Sigmoid colon (tissue), 7 donors: Measurements from ENCODE around the gene CCDC91. TPM values are rescaled to one million over a fixed set of nuclear protein-coding genes. Genes with fewer than 3 reads are reported as not detected.

Experiments used
- DNase-seq: peaks from one replicate; pipeline ENCODE4 v3.0.0-alpha.2; 2019
- H3K27ac ChIP-seq, 4 donors: fragments of 200-600 bp; sonication (generic); one replicate each; pipeline ENCODE4 v1.5.1; 2016 to 2019; ENCODE audit warnings: mild to moderate bottlenecking in 1 of 4
- H3K27me3 ChIP-seq, 3 donors: fragments of 200-600 bp; sonication (generic); one replicate each; pipeline ENCODE4 v1.5.1; 2019; ENCODE audit warnings: mild to moderate bottlenecking in 1 of 3
- H3K36me3 ChIP-seq, 4 donors: fragments of 200-600 bp; sonication (generic); one replicate each; pipeline ENCODE4 v1.5.1; 2016 to 2019
- H3K4me1 ChIP-seq, 4 donors: fragments of 200-600 bp; sonication (generic); one replicate each; pipeline ENCODE4 v1.5.1; 2017 to 2019
- H3K4me3 ChIP-seq, 4 donors: fragments of 200-600 bp; sonication (generic); one replicate each; pipeline ENCODE4 v1.5.1; 2017 to 2019; ENCODE audit warnings: mild to moderate bottlenecking in 2 of 4, moderate library complexity in 1 of 4
- H3K9me3 ChIP-seq, 4 donors: fragments of 200-600 bp in 3 of 4; sonication (generic) in 3 of 4; one replicate each; pipeline versions ENCODE4 v1.5.1 to v1.6.1; 2013 to 2019
- EP300 ChIP-seq, 4 donors: sonication (generic); formaldehyde crosslinking; IDR thresholded peaks; one replicate each; pipeline ENCODE4 v1.6.1; 2017; ENCODE audit warnings: antibody characterized with exemption in 4 of 4
- POLR2A ChIP-seq, 2 donors: fragments of 450-650 bp; IDR thresholded peaks; one replicate each; pipeline ENCODE4 v1.6.1; 2016; ENCODE audit warnings: antibody characterized with exemption in 2 of 2, mild to moderate bottlenecking in 2 of 2, moderate library complexity in 2 of 2
- POLR2AphosphoS5 ChIP-seq, 4 donors: sonication (generic); formaldehyde crosslinking; IDR thresholded peaks; one replicate each; pipeline ENCODE4 v1.6.1; 2017; ENCODE audit warnings: antibody characterized with exemption in 4 of 4
- WGBS, 2 donors: extraction: QIAGEN DNeasy Blood & Tissue Kit; methylation state at CpG; one replicate each; pipeline ENCODE4 v1.1.7; 2013; 5-methylcytosine and 5-hydroxymethylcytosine counted together
- intact Hi-C: fragments of 100-400 bp; cut with DNase I; formaldehyde crosslinking; loops from one replicate; pipeline ENCODE4 v1.15.1; 2023
- polyA plus RNA-seq, 3 donors: library from polyadenylated mRNA; stranded (reverse); fragments of 200-250 nt; gene quantifications; one replicate each; pipeline ENCODE4 v1.2.3, GENCODE V29; 2013
- total RNA-seq, 4 donors: library from RNA; depleted of rRNA; stranded (reverse); fragments of >200 nt; gene quantifications; one replicate each; pipeline ENCODE4 v1.1.0, GENCODE V29; 2016
- TF ChIP-seq, protein P1 (sequence below), 4 experiments: fragments of 450-650 bp in 3 of 4; fragments of 200-600 bp in 1 of 4; IDR thresholded peaks; one replicate each; pipeline ENCODE4 v1.5.1; 2016 to 2019; ENCODE audit warnings: antibody characterized with exemption in 4 of 4, mild to moderate bottlenecking in 3 of 4, moderate library complexity in 2 of 4
- donor health status: healthy with polysubstance abuse.
- donor health status: Bipolar disorder and iron deficiency.
- donor health status: healthy.

The CCDC91 gene
- total and polyA plus RNA-seq, 7 donors = 12.4 to 85.7 (median 42.9) TPM

DNA sequence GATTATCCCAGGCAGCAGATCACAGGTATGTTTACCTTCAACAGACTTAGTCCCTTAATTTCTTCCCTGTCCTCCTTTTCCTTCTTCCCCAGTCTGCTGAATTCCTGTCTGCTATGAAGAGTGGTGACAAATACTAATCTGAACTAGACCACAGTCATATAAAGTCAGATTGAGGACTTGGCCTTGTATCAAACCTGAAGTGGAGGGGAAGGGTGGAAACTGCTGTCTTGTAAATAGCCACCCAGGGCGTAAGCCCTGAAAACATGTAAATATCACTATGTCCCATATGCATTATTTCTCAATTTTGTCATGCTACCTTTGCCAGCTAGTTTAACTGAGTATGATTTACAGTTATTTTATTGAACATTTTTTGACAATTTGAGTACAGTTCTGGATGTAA, 368.0 kb downstream of the CCDC91 start:
- Histone ChIP-seq H3K36me3 (no peaks in the 10 kb centered on the region), H3K9me3 (no peaks in the 10 kb centered on the region), H3K4me1 (peaks cover 0 to 17% (median 10%) of the 10 kb centered on the region in 4 donors), H3K27ac (no peak overlapping the region), H3K4me3 (no peak overlapping the region), H3K27me3 (no peaks in the 10 kb centered on the region)
- intact Hi-C loops = no loop called here
- no peak for TF ChIP-seq POLR2AphosphoS5 (IDR thresholded peaks at IDR 0.05)
- TF ChIP-seq, protein P1, sequence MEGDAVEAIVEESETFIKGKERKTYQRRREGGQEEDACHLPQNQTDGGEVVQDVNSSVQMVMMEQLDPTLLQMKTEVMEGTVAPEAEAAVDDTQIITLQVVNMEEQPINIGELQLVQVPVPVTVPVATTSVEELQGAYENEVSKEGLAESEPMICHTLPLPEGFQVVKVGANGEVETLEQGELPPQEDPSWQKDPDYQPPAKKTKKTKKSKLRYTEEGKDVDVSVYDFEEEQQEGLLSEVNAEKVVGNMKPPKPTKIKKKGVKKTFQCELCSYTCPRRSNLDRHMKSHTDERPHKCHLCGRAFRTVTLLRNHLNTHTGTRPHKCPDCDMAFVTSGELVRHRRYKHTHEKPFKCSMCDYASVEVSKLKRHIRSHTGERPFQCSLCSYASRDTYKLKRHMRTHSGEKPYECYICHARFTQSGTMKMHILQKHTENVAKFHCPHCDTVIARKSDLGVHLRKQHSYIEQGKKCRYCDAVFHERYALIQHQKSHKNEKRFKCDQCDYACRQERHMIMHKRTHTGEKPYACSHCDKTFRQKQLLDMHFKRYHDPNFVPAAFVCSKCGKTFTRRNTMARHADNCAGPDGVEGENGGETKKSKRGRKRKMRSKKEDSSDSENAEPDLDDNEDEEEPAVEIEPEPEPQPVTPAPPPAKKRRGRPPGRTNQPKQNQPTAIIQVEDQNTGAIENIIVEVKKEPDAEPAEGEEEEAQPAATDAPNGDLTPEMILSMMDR (IDR thresholded peaks at IDR 0.05) = no peak
- TF ChIP-seq POLR2A (IDR thresholded peaks at IDR 0.05) = no peak
- TF ChIP-seq EP300 (IDR thresholded peaks at IDR 0.05) = no peak
- 81 to 82% methylated on average over 1 of the region's 1 CpG for WGBS, 2 donors
- no peak for DNase-seq

DNA sequence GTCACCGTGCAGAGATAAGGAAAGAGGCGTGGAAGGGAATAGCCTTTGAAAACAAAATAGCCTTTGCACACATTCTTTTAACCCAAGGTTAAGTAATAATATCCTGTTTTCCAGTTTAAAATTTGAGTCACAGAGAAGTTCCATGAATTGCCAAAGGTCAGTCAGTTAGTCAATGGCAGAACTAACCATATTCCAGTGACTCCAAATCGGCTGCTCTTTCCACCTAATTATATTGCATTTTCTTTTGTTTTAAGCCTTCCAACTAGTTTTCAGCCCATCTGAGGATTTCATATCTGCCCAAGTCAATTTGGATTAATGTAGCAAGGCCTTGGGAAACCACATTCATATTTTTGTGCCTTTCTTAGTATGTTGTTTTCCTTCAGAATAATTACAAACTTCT, 373.0 kb downstream of the CCDC91 start:
- no peaks in the 10 kb centered on the region for H3K36me3 ChIP-seq
- H3K4me1 ChIP-seq = no peaks in the 10 kb centered on the region
- no peaks in the 10 kb centered on the region for H3K9me3 ChIP-seq
- TF ChIP-seq EP300 (IDR thresholded peaks at IDR 0.05) (no peak), POLR2A (IDR thresholded peaks at IDR 0.05) (no peak), POLR2AphosphoS5 (IDR thresholded peaks at IDR 0.05) (no peak)
- TF ChIP-seq, protein P1 (IDR thresholded peaks at IDR 0.05) = no peak
- no peaks in the 10 kb centered on the region for H3K27me3 ChIP-seq
- WGBS, 2 donors = 56 to 79% methylated on average over 3 of the region's 3 CpGs
- no peak for DNase-seq
- H3K27ac ChIP-seq = no peak overlapping the region
- no peak overlapping the region for H3K4me3 ChIP-seq
- intact Hi-C loops = no loop called here

DNA sequence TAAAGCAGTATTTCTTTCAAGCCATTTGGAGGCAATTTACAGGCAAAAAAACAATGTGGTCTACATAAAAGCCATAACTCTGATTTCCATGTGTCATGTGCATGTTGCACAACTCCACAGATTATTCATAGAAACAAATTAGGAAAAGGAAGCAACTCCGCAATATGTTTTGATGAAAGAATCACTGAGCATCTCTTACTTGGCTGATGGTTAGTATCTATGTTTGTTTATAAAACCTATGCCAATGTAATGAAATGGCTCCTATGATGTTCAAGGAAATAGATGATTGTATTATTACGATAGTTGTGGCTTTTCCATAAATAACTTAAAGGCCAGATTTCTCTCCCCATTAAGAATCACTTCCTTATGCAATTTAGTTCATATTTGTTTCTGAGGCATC, 373.7 kb downstream of the CCDC91 start:
- no peak for DNase-seq
- no peaks in the 10 kb centered on the region for H3K9me3 ChIP-seq
- H3K4me3 ChIP-seq = no peak overlapping the region
- TF ChIP-seq POLR2A (IDR thresholded peaks at IDR 0.05) (no peak), EP300 (IDR thresholded peaks at IDR 0.05) (no peak), POLR2AphosphoS5 (IDR thresholded peaks at IDR 0.05) (no peak)
- TF ChIP-seq, protein P1 (IDR thresholded peaks at IDR 0.05) = no peak
- intact Hi-C loops = no loop called here
- H3K27me3 ChIP-seq = no peaks in the 10 kb centered on the region
- peaks cover 0 to under 1% (median 0%) of the 10 kb centered on the region in 4 donors for H3K4me1 ChIP-seq
- H3K36me3 ChIP-seq = no peaks in the 10 kb centered on the region
- no peak overlapping the region for H3K27ac ChIP-seq
- 85 to 88% methylated on average over 2 of the region's 2 CpGs for WGBS, 2 donors

DNA sequence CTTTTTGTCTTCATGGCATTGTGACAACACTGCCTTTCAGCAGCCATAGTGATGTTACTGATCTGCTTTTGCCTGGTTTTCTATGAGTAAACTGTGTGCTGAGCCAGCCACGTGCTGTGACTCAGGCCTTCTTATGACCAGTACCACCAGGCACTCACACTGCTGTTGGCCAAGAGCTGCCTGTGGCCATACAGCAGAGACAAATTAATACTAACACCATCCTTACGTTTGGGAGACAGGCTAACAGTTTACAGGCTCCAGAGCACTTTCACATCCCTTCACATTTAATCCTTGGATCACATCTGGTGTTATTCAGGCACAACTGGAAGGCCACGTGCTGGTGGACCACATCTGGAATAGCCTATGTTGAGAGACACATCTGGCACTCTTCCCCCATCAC, 377.9 kb downstream of the CCDC91 start:
- H3K36me3 ChIP-seq = no peaks in the 10 kb centered on the region
- H3K27me3 ChIP-seq = no peaks in the 10 kb centered on the region
- TF ChIP-seq POLR2AphosphoS5 (IDR thresholded peaks at IDR 0.05) = peak in 1 of 4 donors; percentile 21
- TF ChIP-seq, protein P1 (IDR thresholded peaks at IDR 0.05) = no peak
- no peak for TF ChIP-seq EP300 (IDR thresholded peaks at IDR 0.05)
- H3K4me3 ChIP-seq = no peak overlapping the region
- H3K9me3 ChIP-seq = no peaks in the 10 kb centered on the region
- 71 to 75% methylated on average over 3 of the region's 3 CpGs for WGBS, 2 donors
- intact Hi-C loops = no loop called here
- peaks cover 0 to 17% (median 0%) of the 10 kb centered on the region in 4 donors for H3K4me1 ChIP-seq
- H3K27ac ChIP-seq = peak overlapping the region in 2 of 4 donors; percentile 46 to 70
- peak; percentile 70 for DNase-seq

DNA sequence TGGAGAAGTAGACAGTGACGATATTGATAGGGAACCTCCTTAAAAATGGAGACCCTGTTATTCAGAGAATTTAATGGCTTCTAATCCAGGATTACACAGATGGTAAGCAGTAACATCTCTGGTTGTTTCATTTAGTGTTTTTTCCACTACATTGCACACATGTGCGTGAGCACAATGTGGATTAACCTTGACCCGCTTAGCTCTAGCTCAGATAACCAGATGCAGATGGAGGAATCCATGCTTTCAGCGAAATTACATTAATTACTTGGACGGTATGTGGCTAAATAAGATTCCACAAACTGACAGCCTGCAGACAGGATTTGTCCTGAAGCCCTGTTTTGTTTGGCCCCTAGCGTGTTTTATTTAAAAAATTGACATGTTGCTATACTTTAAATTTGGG, 378.4 kb downstream of the CCDC91 start:
- no peaks in the 10 kb centered on the region for H3K27me3 ChIP-seq
- H3K27ac ChIP-seq = peak overlapping the region in 2 of 4 donors; percentile 63 to 70
- H3K9me3 ChIP-seq = no peaks in the 10 kb centered on the region
- no peak for TF ChIP-seq POLR2AphosphoS5 (IDR thresholded peaks at IDR 0.05)
- TF ChIP-seq, protein P1 (IDR thresholded peaks at IDR 0.05) = no peak
- TF ChIP-seq EP300 (IDR thresholded peaks at IDR 0.05) = no peak
- TF ChIP-seq POLR2A (IDR thresholded peaks at IDR 0.05) = no peak
- DNase-seq = no peak
- H3K4me3 ChIP-seq = no peak overlapping the region
- no peaks in the 10 kb centered on the region for H3K36me3 ChIP-seq
- 69 to 83% methylated on average over 6 of the region's 6 CpGs for WGBS, 2 donors
- peaks cover 0 to 17% (median 0%) of the 10 kb centered on the region in 4 donors for H3K4me1 ChIP-seq
- intact Hi-C loops = no loop called here
